IMR-90 (cell line): ENCODE measurements around the gene SLC31A1. TPM values are rescaled to one million over a fixed set of nuclear protein-coding genes. Genes with fewer than 3 reads are reported as not detected.

Experiments used
- ATAC-seq: fragments of 200-7000 bp; cut with Tn5 transposase; 2 replicates; pipeline ENCODE4 v1.9.1; 2020; ENCODE audit warnings: low read depth, mild to moderate bottlenecking, moderate library complexity
- BruUV-seq: library from RNA; stranded (reverse); fragments of 400-500 nt; replicated peaks from 2 replicates; lab custom pipeline; 2021; lab: Mats Ljungman, UMichigan
- CTCF ChIA-PET: fragments of 300-600 bp; formaldehyde crosslinking; extraction: SDS; loops from one replicate; lab custom pipeline; 2021; ENCODE audit warnings: antibody characterized with exemption; lab: Yijun Ruan, JAX
- POLR2A ChIA-PET: fragments of 300-600 bp; sonication (Branson Sonifier 250); formaldehyde crosslinking; loops from one replicate; lab custom pipeline; 2022; ENCODE audit warnings: antibody characterized with exemption; ENCODE audit not compliant: unreplicated experiment; lab: Charles Lee
- DNase-seq: peaks from one replicate; pipeline ENCODE4 v3.0.0; 2013
- H2AFZ ChIP-seq: replicated peaks from 2 replicates; pipeline ENCODE3; 2013; ENCODE audit warnings: low read length, mild to moderate bottlenecking; ENCODE audit not compliant: poor library complexity
- H2AK5ac ChIP-seq: 2 replicates; pipeline ENCODE4 v1.6.1; 2013; ENCODE audit warnings: low read depth, low read length, inconsistent platforms
- H2AK9ac ChIP-seq: replicated peaks from 2 replicates; pipeline ENCODE3; 2013; ENCODE audit warnings: mild to moderate bottlenecking, low read depth, low read length, moderate library complexity; ENCODE audit not compliant: poor library complexity
- H2BK120ac ChIP-seq: 2 replicates; pipeline ENCODE4 v1.6.1; 2013; ENCODE audit warnings: low read depth, low read length, inconsistent platforms
- H2BK15ac ChIP-seq: 3 replicates; pipeline ENCODE4 v1.6.1; 2013; ENCODE audit warnings: low read depth, low read length, inconsistent platforms
- H2BK20ac ChIP-seq: 2 replicates; pipeline ENCODE4 v1.6.1; 2013; ENCODE audit warnings: low read depth, mild to moderate bottlenecking, inconsistent platforms, low read length, moderate library complexity
- H2BK5ac ChIP-seq: 2 replicates; pipeline ENCODE4 v1.6.1; 2013; ENCODE audit warnings: mild to moderate bottlenecking, low read depth, low read length, inconsistent platforms; ENCODE audit not compliant: poor library complexity, severe bottlenecking
- H3K14ac ChIP-seq: replicated peaks from 2 replicates; pipeline ENCODE4 v1.6.1; 2013; ENCODE audit warnings: low read depth, low read length, inconsistent platforms
- H3K18ac ChIP-seq: 2 replicates; pipeline ENCODE4 v1.6.1; 2013; ENCODE audit warnings: low read depth, low read length, control low read depth
- H3K23ac ChIP-seq: 2 replicates; pipeline ENCODE4 v1.6.1; 2013; ENCODE audit warnings: low read depth, low read length, inconsistent platforms
- H3K27ac ChIP-seq: 2 replicates; pipeline ENCODE4 v1.5.1; 2013; ENCODE audit warnings: mild to moderate bottlenecking, control low read depth, low read length; ENCODE audit not compliant: insufficient read depth
- H3K27me3 ChIP-seq: 2 replicates; pipeline ENCODE4 v1.6.1; 2013; ENCODE audit warnings: low read length; ENCODE audit not compliant: control insufficient read depth, insufficient read depth
- H3K36me3 ChIP-seq: 2 replicates; pipeline ENCODE4 v1.6.1; 2013; ENCODE audit warnings: low read length, mixed read lengths; ENCODE audit not compliant: control insufficient read depth, insufficient read depth
- H3K4ac ChIP-seq: 2 replicates; pipeline ENCODE4 v1.6.1; 2013; ENCODE audit warnings: low read depth, low read length, inconsistent platforms
- H3K4me1 ChIP-seq: 2 replicates; pipeline ENCODE4 v1.6.1; 2013; ENCODE audit warnings: low read length, mixed read lengths; ENCODE audit not compliant: control insufficient read depth, insufficient read depth
- H3K4me2 ChIP-seq: 2 replicates; pipeline ENCODE4 v1.6.1; 2013; ENCODE audit warnings: low read depth, mild to moderate bottlenecking, control low read depth, low read length, moderate library complexity
- H3K4me3 ChIP-seq: 2 replicates; pipeline ENCODE4 v1.5.1; 2013; ENCODE audit warnings: low read depth, mild to moderate bottlenecking, control low read depth, low read length, moderate library complexity; ENCODE audit not compliant: insufficient read depth
- H3K56ac ChIP-seq: 2 replicates; pipeline ENCODE4 v1.6.1; 2013; ENCODE audit warnings: low read length, inconsistent platforms; ENCODE audit not compliant: insufficient read depth; ENCODE audit errors: extremely low read depth
- H3K79me1 ChIP-seq, 2 experiments: 2 replicates each; pipeline ENCODE4 v1.6.1; 2013; ENCODE audit warnings: low read length in 2 of 2, inconsistent platforms in 1 of 2, low read depth in 1 of 2
- H3K9ac ChIP-seq: 2 replicates; pipeline ENCODE4 v1.6.1; 2013; ENCODE audit warnings: low read depth, low read length, control low read depth
- H3K9me1 ChIP-seq: 2 replicates; pipeline ENCODE4 v1.6.1; 2013; ENCODE audit warnings: low read length, inconsistent platforms; ENCODE audit not compliant: insufficient read depth
- H3K9me3 ChIP-seq: 2 replicates; pipeline ENCODE4 v1.6.1; 2013; ENCODE audit warnings: low read length; ENCODE audit not compliant: control insufficient read depth, insufficient read depth
- H4K20me1 ChIP-seq: 2 replicates; pipeline ENCODE4 v1.6.1; 2013; ENCODE audit warnings: low read length, inconsistent platforms; ENCODE audit not compliant: insufficient read depth
- H4K5ac ChIP-seq: 2 replicates; pipeline ENCODE4 v1.6.1; 2013; ENCODE audit warnings: mild to moderate bottlenecking, low read depth, low read length, control low read depth
- H4K8ac ChIP-seq, 2 experiments: 2 replicates each; pipeline ENCODE4 v1.6.1; 2013; ENCODE audit warnings: low read depth in 2 of 2, low read length in 2 of 2, control low read depth in 1 of 2, inconsistent platforms in 1 of 2
- H4K91ac ChIP-seq: 2 replicates; pipeline ENCODE4 v1.6.1; 2013; ENCODE audit warnings: low read depth, low read length, inconsistent platforms; ENCODE audit not compliant: insufficient read depth
- MAZ ChIP-seq: IDR thresholded peaks from 2 replicates; pipeline ENCODE4 v1.6.1; 2012; ENCODE audit warnings: low read depth, mild to moderate bottlenecking, low read length, improper control_type of control experiment, moderate library complexity, borderline replicate concordance
- RCOR1 ChIP-seq: IDR thresholded peaks from 2 replicates; pipeline ENCODE4 v1.6.1; 2012; ENCODE audit warnings: mild to moderate bottlenecking, low read length, improper control_type of control experiment; ENCODE audit not compliant: insufficient replicate concordance
- RFX5 ChIP-seq: IDR thresholded peaks from 2 replicates; pipeline ENCODE4 v1.8.0; 2012; ENCODE audit warnings: low read depth, mild to moderate bottlenecking, low read length, moderate library complexity
- SMC3 ChIP-seq: fragments of 150-350 bp; IDR thresholded peaks from 2 replicates; pipeline ENCODE4 v1.6.1; 2016; ENCODE audit warnings: low read depth, mild to moderate bottlenecking, antibody characterized with exemption, low read length, moderate library complexity
- WGBS, 2 experiments: methylation state at CpG; one replicate each; pipeline versions ENCODE4 v1.1.5 to v1.1.7; 2013; ENCODE audit warnings: missing lambda C conversion rate in 2 of 2; ENCODE audit not compliant: insufficient read length in 1 of 2; ENCODE audit errors: extremely low coverage in 2 of 2; 5-methylcytosine and 5-hydroxymethylcytosine counted together
- dilution Hi-C: fragments of 300-500 bp; cut with HindIII; formaldehyde crosslinking; loops from one replicate; pipeline ENCODE4 v1.14.3; 2018; ENCODE audit warnings: low sequenced_read_pairs; ENCODE audit not compliant: unreplicated experiment
- in situ Hi-C: fragments of 300-500 bp; cut with MboI; formaldehyde crosslinking; loops from 3 replicates; pipeline ENCODE4 v1.14.3; 2019; ENCODE audit warnings: low sequenced_read_pairs, inconsistent platforms, mixed read lengths
- intact Hi-C: fragments of 100-400 bp; cut with micrococcal nuclease; formaldehyde crosslinking; loops from 2 replicates; pipeline ENCODE4 v1.10.0; 2022
- polyA plus RNA-seq, 3 experiments: library from polyadenylated mRNA; depleted of rRNA; stranded (reverse); fragments of >200 nt; gene quantifications; 2 replicates each; pipeline ENCODE4 v1.2.3, GENCODE V29; 2012; ENCODE audit warnings: low replicate concordance in 1 of 3
- total RNA-seq: library from RNA; depleted of rRNA; stranded (reverse); fragments of >200 nt; gene quantifications from 2 replicates; pipeline ENCODE4 v1.2.3, GENCODE V29; 2012

SLC31A1 gene
- total and polyA plus RNA-seq, 2 of the 4 experiments (the other 2 are of a cell fraction) = 17.9 to 23.3 TPM

DNA sequence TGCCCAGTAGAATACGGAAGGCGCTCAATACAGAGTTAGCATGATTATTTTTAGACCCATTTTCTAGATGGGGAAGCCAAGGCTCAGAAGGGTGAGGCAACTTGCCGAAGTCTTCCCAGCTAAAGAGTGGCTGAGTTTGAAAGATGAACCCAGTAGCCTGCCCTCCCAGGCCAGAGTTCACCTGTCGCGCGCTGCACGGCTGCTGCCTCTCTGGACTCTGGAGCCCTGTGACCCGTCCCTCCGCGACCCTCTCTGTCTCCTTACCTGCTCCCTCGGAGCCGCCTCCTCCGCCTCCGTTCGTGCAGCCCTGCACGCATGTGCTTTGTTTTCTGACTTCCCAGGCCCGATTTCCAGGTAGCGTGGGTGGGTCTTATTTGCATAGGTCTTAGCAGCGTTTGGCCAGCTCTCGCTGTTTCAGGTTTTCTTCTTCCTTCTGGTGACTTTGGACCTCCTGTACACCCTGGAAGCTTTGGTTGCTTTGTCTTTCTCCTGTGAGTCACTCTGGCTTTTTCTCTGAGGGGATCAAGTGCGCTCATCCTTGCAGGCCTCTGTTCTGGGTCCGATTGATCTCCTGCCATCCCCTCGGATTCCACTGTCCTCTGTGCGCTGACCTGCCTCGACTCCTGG is 81.6 kb downstream of the SLC31A1 start, which contains the start of gene RNF183:
TSS of gene RNF183 (minus strand) at position 585 of the 627 bp plus-strand sequence. CDS start 5,192 bp downstream, outside the sequence.
- Histone ChIP-seq H2AK9ac (no peak within 1 kb of the TSS), H3K14ac (no peak within 1 kb of the TSS), H3K4me1 (no peaks in the 10 kb centered on the region), H4K5ac (no peak within 1 kb of the TSS), H3K36me3 (no peaks in the 10 kb centered on the region), H3K9me3 (no peaks in the 10 kb centered on the region), H3K4me2 (no peak within 1 kb of the TSS), H4K91ac (no peak within 1 kb of the TSS), H2AFZ (no peak within 1 kb of the TSS), H2BK5ac (no peak within 1 kb of the TSS), H2BK15ac (no peak within 1 kb of the TSS), H2AK5ac (no peak within 1 kb of the TSS), H2BK120ac (no peak within 1 kb of the TSS), H3K23ac (no peak within 1 kb of the TSS), H3K27me3 (peaks cover 39% of the 10 kb centered on the region), H2BK20ac (no peak within 1 kb of the TSS), H3K4ac (no peak within 1 kb of the TSS), H3K56ac (no peak within 1 kb of the TSS), H4K20me1 (no peaks in the 10 kb centered on the region), H3K9me1 (no peaks in the 10 kb centered on the region), H3K27ac (no peak within 1 kb of the TSS), H3K18ac (no peak within 1 kb of the TSS), H3K79me1 (no peaks in the 10 kb centered on the region), H3K9ac (no peak within 1 kb of the TSS), H3K4me3 (no peak within 1 kb of the TSS), H4K8ac (no peak within 1 kb of the TSS)
- no peak for TF ChIP-seq RCOR1
- TF ChIP-seq MAZ = no peak
- no peak for TF ChIP-seq SMC3
- TF ChIP-seq RFX5 = no peak
- no TSS peak for BruUV-seq
- in situ Hi-C loops = loop anchor here (10.0 kb wide), 1 partner anchor 352 kb away; no protein-coding TSS in a partner anchor
- ATAC-seq (no peak), DNase-seq (no peak)
- ChIA-PET POLR2A (no interaction called here), CTCF (no interaction called here)
- 60% methylated on average over 10 of the region's 25 CpGs; no CpG with 5 or more reads in 1 of the 2 experiments for WGBS, 2 experiments
- dilution Hi-C loops = no loop called here
- intact Hi-C loops = no loop called here
